GM21717 (cell line): ENCODE data around the gene JUN.
A peak's percentile ranks its signal among the peaks of the same experiment; 100 is the strongest.

Experiments used
- ATAC-seq: cut with Tn5 transposase; IDR thresholded peaks from one replicate; pipeline ENCODE4 v1.9.1; 2021; ENCODE audit warnings: mild to moderate bottlenecking, moderate library complexity; ENCODE audit not compliant: unreplicated experiment

The JUN gene

GRCh38 chr1:58783993-58784757, at the start of gene JUN:
Gene JUN (minus strand): TSS chr1:58784047. CDS start chr1:58783070, 977 bp downstream.
- ATAC-seq, result peak; percentile 74

- no peak for ATAC-seq
Measured at GRCh38 chr1:58833166-58833565, 49.3 kb upstream of the JUN start.

GRCh38 chr1:58830291-58830690, 46.4 kb upstream of the JUN start:
- no peak for ATAC-seq

GRCh38 chr1:58829866-58830265, 46.0 kb upstream of the JUN start:
- ATAC-seq, result no peak

- no peak for ATAC-seq
Measured at GRCh38 chr1:58827298-58827697, 43.5 kb upstream of the JUN start.

- ATAC-seq, result no peak
Measured at GRCh38 chr1:58824753-58825389, 41.0 kb upstream of the JUN start.

- no peak for ATAC-seq
Measured at GRCh38 chr1:58823481-58824010, 39.7 kb upstream of the JUN start.

- ATAC-seq, result no peak
Measured at GRCh38 chr1:58821309-58821708, 37.5 kb upstream of the JUN start.

GRCh38 chr1:58818976-58819375, 35.1 kb upstream of the JUN start:
- ATAC-seq, result no peak

- ATAC-seq, result no peak
Measured at GRCh38 chr1:58818075-58818474, 34.2 kb upstream of the JUN start.

GRCh38 chr1:58816747-58817221, 32.9 kb upstream of the JUN start:
- ATAC-seq, result no peak

- peak; percentile 86 for ATAC-seq
Measured at GRCh38 chr1:58816072-58816746, 32.4 kb upstream of the JUN start.

- peak; percentile 23 for ATAC-seq
Measured at GRCh38 chr1:58815686-58816071, 31.8 kb upstream of the JUN start.

GRCh38 chr1:58815069-58815685, 31.3 kb upstream of the JUN start:
- peak; percentile 52 for ATAC-seq

- no peak for ATAC-seq
Measured at GRCh38 chr1:58814251-58815068, 30.6 kb upstream of the JUN start.

GRCh38 chr1:58813801-58814200, 30.0 kb upstream of the JUN start:
- ATAC-seq, result no peak

GRCh38 chr1:58813361-58813760, 29.5 kb upstream of the JUN start:
- ATAC-seq, result no peak

- ATAC-seq, result no peak
Measured at GRCh38 chr1:58812926-58813325, 29.1 kb upstream of the JUN start.

- ATAC-seq, result no peak
Measured at GRCh38 chr1:58812468-58812867, 28.6 kb upstream of the JUN start.

- no peak for ATAC-seq
Measured at GRCh38 chr1:58811303-58811702, 27.5 kb upstream of the JUN start.
